ENCODE results near the gene SCN4B.

The SCN4B gene

DNA sequence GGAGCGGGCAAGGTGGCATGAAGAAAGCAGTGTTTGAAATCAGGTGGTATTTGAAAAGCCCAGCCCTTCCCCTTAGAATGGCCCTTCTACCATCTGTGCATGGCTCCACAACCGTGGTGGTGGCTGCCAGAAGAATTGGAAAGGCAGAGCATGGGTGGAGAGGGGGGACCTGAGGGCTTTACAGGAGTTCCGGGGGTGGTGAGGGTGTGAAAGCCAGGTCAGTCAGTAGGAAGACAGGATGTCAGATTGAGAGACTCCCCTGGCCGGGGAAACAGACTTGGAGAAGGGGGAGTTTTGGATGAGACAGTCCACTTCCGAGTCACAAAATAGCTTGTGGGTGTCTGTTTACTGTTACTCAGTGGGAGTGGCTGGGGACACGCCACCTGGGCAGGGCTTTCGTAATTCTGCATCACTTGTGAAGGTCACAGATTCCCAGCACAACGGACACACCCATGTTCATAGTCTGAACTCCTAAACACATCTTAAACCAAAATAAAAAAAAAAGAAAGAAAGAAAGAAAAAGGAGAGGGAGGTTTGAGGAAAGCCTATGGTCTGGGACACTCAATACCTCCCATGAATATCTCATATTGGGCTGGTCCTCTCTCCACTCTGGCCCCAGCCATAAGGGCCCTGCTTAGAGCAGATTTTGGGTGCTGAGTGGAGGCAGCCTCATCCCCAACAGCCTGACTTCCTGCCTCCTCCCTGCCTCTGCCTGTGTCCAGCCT, 41.4 kb downstream of the SCN4B start:
- Mint-ChIP-seq H3K9me3 (no peaks in the 10 kb centered on the region), H3K4me1 (peaks cover 17% of the 10 kb centered on the region), H3K27ac (ENCODE audit: low read depth) (no peak overlapping the region), H3K36me3 (ENCODE audit: insufficient read depth) (no peaks in the 10 kb centered on the region), H3K27me3 (peaks cover 29% of the 10 kb centered on the region), H3K4me3 (no peak overlapping the region)
- no peak for DNase-seq (ENCODE audit: low spot score in 2 of 2)
- no peak for ATAC-seq (replicated peaks; ENCODE audit: extremely low read depth, poor library complexity, severe bottlenecking)

DNA sequence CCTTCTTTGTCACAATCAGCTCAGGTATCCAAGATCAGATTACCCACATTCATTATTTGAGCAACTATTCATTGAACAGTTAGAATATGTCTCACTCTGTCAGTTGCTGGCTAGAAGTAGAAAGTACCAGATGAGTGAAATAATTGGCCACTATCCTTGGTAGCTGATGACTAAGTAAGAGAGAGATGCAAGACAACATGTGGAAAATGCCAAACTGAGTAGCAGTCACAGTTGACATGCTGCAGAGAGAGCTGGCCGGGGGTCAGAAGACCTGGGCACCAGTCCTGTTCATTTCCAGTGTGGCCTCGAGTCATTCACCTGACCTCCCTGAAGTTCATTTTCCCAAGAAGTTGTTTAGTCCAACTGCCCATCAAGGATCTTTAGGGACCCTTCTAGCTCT, 43.4 kb downstream of the SCN4B start:
- Mint-ChIP-seq H3K27me3 (peaks cover 19% of the 10 kb centered on the region), H3K4me3 (no peak overlapping the region), H3K4me1 (peaks cover 10% of the 10 kb centered on the region), H3K36me3 (ENCODE audit: insufficient read depth) (no peaks in the 10 kb centered on the region), H3K27ac (ENCODE audit: low read depth) (no peak overlapping the region), H3K9me3 (no peaks in the 10 kb centered on the region)
- DNase-seq (ENCODE audit: low spot score in 2 of 2) = no peak
- no peak for ATAC-seq (replicated peaks; ENCODE audit: extremely low read depth, poor library complexity, severe bottlenecking)

DNA sequence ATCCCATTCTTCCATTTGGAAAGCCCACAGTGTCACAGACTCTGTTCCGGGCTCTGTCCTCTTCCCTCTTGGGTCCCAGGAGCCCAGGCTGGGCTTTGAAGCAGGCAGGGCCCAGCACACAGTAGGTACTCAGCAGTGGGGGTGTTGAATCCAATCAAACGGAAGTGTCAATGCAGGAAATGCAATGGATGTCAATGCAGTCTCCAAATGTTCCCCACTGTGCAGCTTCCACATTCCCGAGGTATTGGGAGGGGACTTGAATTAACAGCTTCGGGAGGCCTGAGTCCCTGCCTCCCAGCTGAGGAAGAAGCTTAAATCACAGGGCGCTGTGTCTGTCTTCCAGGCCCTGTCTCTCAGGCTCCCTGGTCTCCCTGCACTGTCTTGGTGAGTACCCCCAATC, 44.1 kb downstream of the SCN4B start:
- no peak overlapping the region for H3K27ac Mint-ChIP-seq (ENCODE audit: low read depth)
- no peaks in the 10 kb centered on the region for H3K9me3 Mint-ChIP-seq
- H3K27me3 Mint-ChIP-seq = peaks cover 19% of the 10 kb centered on the region
- peaks cover 10% of the 10 kb centered on the region for H3K4me1 Mint-ChIP-seq
- DNase-seq (ENCODE audit: low spot score in 2 of 2) = no peak
- no peak for ATAC-seq (replicated peaks; ENCODE audit: extremely low read depth, poor library complexity, severe bottlenecking)
- H3K36me3 Mint-ChIP-seq (ENCODE audit: insufficient read depth) = no peaks in the 10 kb centered on the region
- no peak overlapping the region for H3K4me3 Mint-ChIP-seq

DNA sequence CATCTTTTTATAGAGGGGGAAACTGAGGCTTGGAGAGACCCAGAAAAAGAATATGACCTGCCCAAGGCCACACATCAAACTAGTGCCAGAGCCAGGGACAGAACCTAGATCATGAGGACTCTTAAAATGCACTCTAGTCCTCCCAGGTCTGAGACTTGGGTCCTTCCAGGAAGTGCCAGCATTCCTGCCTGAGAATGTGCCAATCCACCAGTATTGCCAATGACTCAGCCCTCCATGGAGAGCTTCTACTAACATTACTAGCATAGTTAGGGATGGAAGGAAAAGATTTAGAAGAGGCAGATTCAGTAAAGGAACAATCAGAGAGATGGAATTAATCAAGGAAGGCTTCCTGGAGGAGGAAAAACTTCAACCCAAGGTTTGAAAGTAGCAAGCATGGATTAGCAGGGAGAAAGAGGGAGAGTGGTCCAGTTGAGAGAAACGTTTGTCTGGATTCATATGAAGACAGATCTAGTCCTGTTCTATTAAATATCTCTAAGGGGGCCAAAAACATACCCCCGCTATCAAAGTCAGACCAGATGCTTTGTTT, 45.8 kb downstream of the SCN4B start:
- H3K4me1 Mint-ChIP-seq = peaks cover 10% of the 10 kb centered on the region
- no peak overlapping the region for H3K27ac Mint-ChIP-seq (ENCODE audit: low read depth)
- H3K4me3 Mint-ChIP-seq = no peak overlapping the region
- ATAC-seq (replicated peaks; ENCODE audit: extremely low read depth, poor library complexity, severe bottlenecking) (no peak), DNase-seq (ENCODE audit: low spot score in 2 of 2) (no peak)
- peaks cover 33% of the 10 kb centered on the region for H3K27me3 Mint-ChIP-seq
- H3K9me3 Mint-ChIP-seq = no peaks in the 10 kb centered on the region
- no peaks in the 10 kb centered on the region for H3K36me3 Mint-ChIP-seq (ENCODE audit: insufficient read depth)

DNA sequence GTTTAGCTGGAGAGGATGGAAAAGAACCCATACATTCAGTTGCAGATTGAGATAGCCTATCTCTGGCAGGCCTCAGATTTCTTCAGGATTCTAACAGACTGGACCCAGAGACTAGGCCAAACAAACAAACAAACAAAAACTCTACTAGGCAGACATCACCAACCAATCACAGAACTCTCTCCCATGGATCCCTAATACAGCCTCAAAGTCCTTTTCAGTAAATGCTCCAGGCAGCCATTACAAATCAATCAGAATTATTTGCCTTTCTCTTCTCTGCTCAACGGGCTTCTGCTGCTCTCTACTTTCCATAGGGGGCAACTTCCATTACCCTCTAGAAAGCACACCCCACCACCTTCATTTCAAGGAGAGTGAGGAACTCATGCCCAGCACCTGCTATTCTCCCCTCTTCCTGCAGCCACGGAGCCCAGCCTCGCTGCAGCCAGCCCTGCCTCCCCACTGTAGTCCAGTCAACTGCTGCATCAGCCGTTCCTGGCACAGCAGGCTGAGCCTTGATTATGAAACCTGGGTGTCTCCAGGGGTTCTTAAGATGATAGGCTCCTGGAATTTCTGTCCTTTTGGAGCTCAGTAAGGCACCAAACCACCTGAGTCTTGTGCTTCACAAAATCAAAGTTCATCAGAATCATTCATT, 46.8 kb downstream of the SCN4B start:
- ATAC-seq (replicated peaks; ENCODE audit: extremely low read depth, poor library complexity, severe bottlenecking) = no peak
- Mint-ChIP-seq H3K27me3 (peaks cover 35% of the 10 kb centered on the region), H3K36me3 (ENCODE audit: insufficient read depth) (no peaks in the 10 kb centered on the region), H3K9me3 (no peaks in the 10 kb centered on the region), H3K4me1 (peaks cover 3% of the 10 kb centered on the region), H3K27ac (ENCODE audit: low read depth) (no peak overlapping the region), H3K4me3 (no peak overlapping the region)
- DNase-seq (ENCODE audit: low spot score in 2 of 2) = no peak

DNA sequence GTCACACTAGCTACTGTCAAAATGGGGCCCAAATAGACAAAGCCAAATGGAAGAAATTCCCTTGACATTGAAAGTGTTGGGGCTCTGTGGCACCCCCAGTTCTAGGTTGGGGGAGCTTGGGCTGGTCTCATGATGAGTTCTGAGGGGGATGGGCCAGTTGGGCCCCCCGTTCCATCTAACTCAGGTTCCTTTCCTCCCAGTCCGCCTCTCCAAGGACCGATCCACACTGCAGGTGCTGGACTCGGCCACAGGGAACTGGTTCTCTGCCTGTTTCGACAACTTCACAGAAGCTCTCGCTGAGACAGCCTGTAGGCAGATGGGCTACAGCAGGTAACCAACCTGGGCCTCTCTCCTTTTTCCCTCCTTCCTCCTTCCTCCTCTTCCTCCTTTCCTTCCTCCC, 48.1 kb downstream of the SCN4B start:
- H3K27ac Mint-ChIP-seq (ENCODE audit: low read depth) = no peak overlapping the region
- no peaks in the 10 kb centered on the region for H3K36me3 Mint-ChIP-seq (ENCODE audit: insufficient read depth)
- DNase-seq (ENCODE audit: low spot score in 2 of 2) (no peak), ATAC-seq (replicated peaks; ENCODE audit: extremely low read depth, poor library complexity, severe bottlenecking) (no peak)
- H3K9me3 Mint-ChIP-seq = no peaks in the 10 kb centered on the region
- no peak overlapping the region for H3K4me3 Mint-ChIP-seq
- no peaks in the 10 kb centered on the region for H3K4me1 Mint-ChIP-seq
- peaks cover 33% of the 10 kb centered on the region for H3K27me3 Mint-ChIP-seq

DNA sequence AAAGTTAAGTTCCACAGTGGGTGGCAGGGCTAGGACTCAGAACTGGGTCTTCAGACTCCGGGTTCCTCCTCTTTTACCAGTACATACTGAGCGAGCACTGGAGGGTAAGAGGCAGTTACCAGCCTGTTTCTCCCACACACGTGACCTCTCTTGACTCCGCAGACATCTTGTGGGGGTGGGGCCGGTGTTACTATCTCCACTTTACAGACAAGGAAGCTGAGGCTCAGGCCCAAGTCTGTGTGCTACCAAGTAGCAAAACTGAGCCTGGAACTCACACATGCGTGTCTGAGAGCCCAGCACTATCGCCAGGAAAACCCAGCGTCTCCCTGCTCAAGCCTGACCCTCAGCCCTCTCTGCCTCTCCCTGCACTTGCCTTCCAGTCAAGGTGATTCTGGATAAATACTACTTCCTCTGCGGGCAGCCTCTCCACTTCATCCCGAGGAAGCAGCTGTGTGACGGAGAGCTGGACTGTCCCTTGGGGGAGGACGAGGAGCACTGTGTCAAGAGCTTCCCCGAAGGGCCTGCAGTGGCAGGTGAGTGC, 49.8 kb downstream of the SCN4B start:
- Mint-ChIP-seq H3K4me1 (no peaks in the 10 kb centered on the region), H3K4me3 (no peak overlapping the region), H3K27me3 (peaks cover 50% of the 10 kb centered on the region), H3K9me3 (no peaks in the 10 kb centered on the region), H3K36me3 (ENCODE audit: insufficient read depth) (no peaks in the 10 kb centered on the region), H3K27ac (ENCODE audit: low read depth) (no peak overlapping the region)
- ATAC-seq (replicated peaks; ENCODE audit: extremely low read depth, poor library complexity, severe bottlenecking) (no peak), DNase-seq (ENCODE audit: low spot score in 2 of 2) (no peak)

DNA sequence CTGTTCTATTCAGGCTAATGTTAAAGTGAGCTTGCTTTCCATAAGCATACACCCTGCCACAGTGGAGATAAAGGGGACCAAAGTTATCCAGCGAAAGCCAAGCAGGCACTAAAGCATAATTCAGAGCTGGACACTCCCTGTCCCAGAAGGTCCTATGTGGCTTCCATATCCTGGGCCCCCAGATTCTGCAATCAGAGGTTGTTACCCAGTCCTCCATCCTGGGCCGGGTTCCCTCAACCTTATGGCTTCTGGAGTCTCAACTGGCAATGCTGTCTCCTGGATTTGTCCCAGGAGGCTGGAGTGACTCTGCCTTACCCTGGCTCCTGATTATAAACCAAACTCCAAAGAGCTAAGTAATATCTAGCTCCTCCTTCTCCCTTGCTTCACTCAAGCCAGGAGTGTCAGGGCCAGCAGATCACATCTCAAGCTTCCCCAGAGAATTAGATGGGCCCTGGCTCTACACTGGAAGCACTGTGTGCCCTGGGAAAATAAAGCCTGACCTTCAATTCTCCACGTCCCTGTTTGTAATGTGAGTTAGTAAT, 51.9 kb downstream of the SCN4B start:
- Mint-ChIP-seq H3K4me3 (no peak overlapping the region), H3K27me3 (peaks cover 60% of the 10 kb centered on the region), H3K27ac (ENCODE audit: low read depth) (no peak overlapping the region), H3K4me1 (no peaks in the 10 kb centered on the region), H3K36me3 (ENCODE audit: insufficient read depth) (no peaks in the 10 kb centered on the region), H3K9me3 (no peaks in the 10 kb centered on the region)
- no peak for ATAC-seq (replicated peaks; ENCODE audit: extremely low read depth, poor library complexity, severe bottlenecking)
- DNase-seq (ENCODE audit: low spot score in 2 of 2) = no peak

DNA sequence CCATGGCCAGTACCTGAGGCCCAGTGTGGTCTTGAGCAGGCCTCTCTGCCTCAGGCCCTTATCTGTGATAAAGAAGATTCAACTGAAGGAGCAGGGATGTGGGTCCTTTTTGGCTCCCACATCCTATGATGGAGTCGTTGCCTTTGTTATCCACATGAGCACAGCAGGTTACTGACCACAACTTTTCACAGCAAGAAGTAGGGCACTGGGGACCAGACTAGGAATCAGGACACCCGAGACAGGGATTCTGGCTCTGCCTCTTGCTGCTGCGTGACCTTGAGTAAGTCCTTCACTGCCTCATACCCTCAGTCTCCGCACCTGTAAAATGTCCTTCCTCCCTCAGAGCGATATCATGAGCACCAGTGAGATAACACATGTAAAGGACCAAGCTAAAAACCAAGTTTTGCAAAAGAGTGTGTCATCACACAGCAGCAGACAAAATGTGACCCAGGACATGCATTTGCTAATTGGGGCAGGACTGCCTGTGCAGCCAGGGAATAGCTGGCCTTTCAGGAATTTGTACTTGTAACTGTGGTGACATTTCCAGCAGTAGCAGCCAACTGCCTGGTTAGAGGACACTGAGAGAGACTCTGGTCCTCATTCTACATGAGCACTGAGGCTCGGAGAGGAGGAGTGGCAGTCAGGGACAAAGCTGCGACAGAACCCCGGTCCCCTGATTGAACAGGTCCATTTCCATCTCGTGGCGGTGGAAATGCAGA, 52.6 kb downstream of the SCN4B start:
- DNase-seq (ENCODE audit: low spot score in 2 of 2) (no peak), ATAC-seq (replicated peaks; ENCODE audit: extremely low read depth, poor library complexity, severe bottlenecking) (no peak)
- peaks cover 60% of the 10 kb centered on the region for H3K27me3 Mint-ChIP-seq
- H3K27ac Mint-ChIP-seq (ENCODE audit: low read depth) = no peak overlapping the region
- H3K9me3 Mint-ChIP-seq = no peaks in the 10 kb centered on the region
- no peaks in the 10 kb centered on the region for H3K36me3 Mint-ChIP-seq (ENCODE audit: insufficient read depth)
- H3K4me3 Mint-ChIP-seq = no peak overlapping the region
- H3K4me1 Mint-ChIP-seq = no peaks in the 10 kb centered on the region

DNA sequence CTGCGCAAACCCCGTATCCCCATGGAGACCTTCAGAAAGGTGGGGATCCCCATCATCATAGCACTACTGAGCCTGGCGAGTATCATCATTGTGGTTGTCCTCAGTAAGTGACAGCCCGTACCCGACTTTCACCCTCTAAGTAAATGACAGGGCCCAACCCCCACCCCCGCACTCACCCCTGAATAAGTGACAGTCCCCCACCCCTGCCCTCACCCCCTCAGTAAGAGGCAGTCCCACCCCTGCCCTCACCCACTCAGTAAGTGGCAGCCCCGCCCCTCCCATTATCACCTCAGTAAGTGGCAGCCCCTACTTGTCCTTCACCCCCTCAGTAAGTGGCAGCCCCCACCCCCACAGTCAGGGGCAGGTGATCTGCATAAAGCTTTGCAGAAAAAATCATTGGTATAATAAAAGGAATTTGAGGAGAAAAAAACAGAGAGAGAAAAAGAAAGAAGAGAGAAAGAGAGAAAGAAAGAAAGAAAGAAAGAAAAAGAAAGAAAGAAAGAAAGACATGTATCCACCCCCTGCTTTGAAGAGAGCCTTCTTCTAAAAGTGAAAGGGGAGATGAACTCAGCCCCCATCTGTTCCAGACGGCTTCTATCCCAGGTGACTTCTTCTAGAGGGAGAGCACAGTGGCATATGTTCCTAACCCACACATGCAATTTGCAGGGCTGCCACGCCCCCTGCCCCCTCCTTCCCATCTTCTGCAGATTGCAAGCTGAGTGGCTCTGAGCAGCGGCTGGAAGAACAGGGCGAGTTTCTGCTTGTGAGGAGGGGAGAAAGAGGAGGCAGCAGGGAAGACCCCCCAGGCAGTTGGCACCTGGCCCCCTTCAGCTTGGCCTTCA, 53.4 kb downstream of the SCN4B start:
- Mint-ChIP-seq H3K4me1 (no peaks in the 10 kb centered on the region), H3K4me3 (no peak overlapping the region), H3K36me3 (ENCODE audit: insufficient read depth) (no peaks in the 10 kb centered on the region), H3K9me3 (no peaks in the 10 kb centered on the region), H3K27ac (ENCODE audit: low read depth) (no peak overlapping the region), H3K27me3 (peaks cover 60% of the 10 kb centered on the region)
- ATAC-seq (replicated peaks; ENCODE audit: extremely low read depth, poor library complexity, severe bottlenecking) (no peak), DNase-seq (ENCODE audit: low spot score in 2 of 2) (no peak)

DNA sequence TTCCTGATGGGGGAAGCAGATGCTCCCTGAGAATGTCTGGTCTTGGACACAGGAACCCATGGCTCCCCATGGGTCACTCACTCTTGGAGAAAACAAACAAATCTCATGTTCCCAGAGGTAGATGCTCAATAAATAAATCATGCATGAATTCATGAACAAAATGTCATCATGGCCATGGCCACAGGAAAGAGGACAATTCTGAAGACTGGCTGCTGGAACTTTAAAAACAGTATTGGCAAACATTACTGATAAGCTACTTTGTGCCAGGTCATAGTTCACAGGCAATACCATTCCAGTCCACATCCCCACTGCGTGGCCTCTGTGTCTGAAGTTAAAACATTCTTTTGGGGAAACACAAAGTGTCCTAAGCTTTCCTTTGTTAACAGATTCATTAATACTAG, 56.7 kb downstream of the SCN4B start:
- no peaks in the 10 kb centered on the region for H3K4me1 Mint-ChIP-seq
- H3K27ac Mint-ChIP-seq (ENCODE audit: low read depth) = no peak overlapping the region
- no peaks in the 10 kb centered on the region for H3K9me3 Mint-ChIP-seq
- no peak for DNase-seq (ENCODE audit: low spot score in 2 of 2)
- H3K4me3 Mint-ChIP-seq = no peak overlapping the region
- ATAC-seq (replicated peaks; ENCODE audit: extremely low read depth, poor library complexity, severe bottlenecking) = no peak
- H3K36me3 Mint-ChIP-seq (ENCODE audit: insufficient read depth) = no peaks in the 10 kb centered on the region
- peaks cover 52% of the 10 kb centered on the region for H3K27me3 Mint-ChIP-seq

DNA sequence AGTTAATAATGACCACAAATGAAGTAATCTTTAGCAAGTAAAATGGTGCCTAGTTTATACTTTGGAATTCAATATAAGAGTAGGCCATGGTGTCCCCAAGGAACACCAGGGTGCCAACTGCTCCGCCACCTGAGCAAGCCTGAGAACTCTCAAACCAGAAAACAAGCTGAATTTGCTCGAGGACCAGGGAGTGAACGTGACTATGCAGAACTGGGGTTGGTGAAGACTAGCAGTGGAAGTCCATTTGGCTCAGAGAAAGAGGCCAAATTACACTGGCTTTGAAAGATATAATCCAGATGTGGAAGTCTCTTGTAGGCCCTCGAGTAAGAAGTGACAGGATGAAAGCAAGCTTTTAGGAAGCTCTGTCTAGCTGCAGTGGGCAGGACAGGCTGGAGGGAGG, 57.1 kb downstream of the SCN4B start:
- Mint-ChIP-seq H3K4me3 (no peak overlapping the region), H3K27ac (ENCODE audit: low read depth) (no peak overlapping the region), H3K27me3 (peaks cover 55% of the 10 kb centered on the region), H3K36me3 (ENCODE audit: insufficient read depth) (no peaks in the 10 kb centered on the region), H3K4me1 (no peaks in the 10 kb centered on the region), H3K9me3 (no peaks in the 10 kb centered on the region)
- no peak for DNase-seq (ENCODE audit: low spot score in 2 of 2)
- ATAC-seq (replicated peaks; ENCODE audit: extremely low read depth, poor library complexity, severe bottlenecking) = no peak

Measured in central memory CD8-positive, alpha-beta T cell (primary cell).